Karpas-422 (cell line): ENCODE data around the gene SYNJ2. TPM values are rescaled to one million over a fixed set of nuclear protein-coding genes. Genes with fewer than 3 reads are reported as not detected.

Source experiments
- DNase-seq: peaks from one replicate; pipeline ENCODE4 v3.0.0-alpha.2; 2015
- H2AFZ ChIP-seq: fragments of 200-600 bp; sonication (generic); 2 replicates; pipeline ENCODE4 v1.6.1; 2014; ENCODE audit warnings: antibody characterized with exemption, low read length, mixed read lengths
- H3K27ac ChIP-seq: fragments of 200-600 bp; sonication (generic); 2 replicates; pipeline ENCODE4 v1.5.1; 2014; ENCODE audit warnings: mild to moderate bottlenecking, low read length, moderate library complexity
- H3K27me3 ChIP-seq: fragments of 200-600 bp; sonication (generic); 2 replicates; pipeline ENCODE4 v1.6.1; 2014; ENCODE audit warnings: low read length, mixed read lengths
- H3K36me3 ChIP-seq: fragments of 200-600 bp; sonication (generic); 2 replicates; pipeline ENCODE4 v1.6.1; 2014; ENCODE audit warnings: low read length, mixed read lengths; ENCODE audit not compliant: insufficient read depth
- H3K4me1 ChIP-seq: fragments of 200-600 bp; sonication (generic); 2 replicates; pipeline ENCODE4 v1.6.1; 2014; ENCODE audit warnings: mild to moderate bottlenecking, low read length, mixed read lengths
- H3K4me2 ChIP-seq: fragments of 200-600 bp; sonication (generic); 2 replicates; pipeline ENCODE4 v1.6.1; 2014; ENCODE audit warnings: low read length, low read depth, mild to moderate bottlenecking; ENCODE audit not compliant: poor library complexity, severe bottlenecking
- H3K4me3 ChIP-seq: fragments of 200-600 bp; sonication (generic); 2 replicates; pipeline ENCODE4 v1.5.1; 2014; ENCODE audit warnings: mild to moderate bottlenecking, antibody characterized with exemption, low read length, mixed read lengths
- H3K79me2 ChIP-seq: fragments of 200-600 bp; sonication (generic); 2 replicates; pipeline ENCODE4 v1.6.1; 2014; ENCODE audit warnings: mild to moderate bottlenecking, low read length, mixed read lengths
- H3K9ac ChIP-seq: fragments of 200-600 bp; sonication (generic); 2 replicates; pipeline ENCODE4 v1.6.0; 2014; ENCODE audit warnings: low read length
- H3K9me2 ChIP-seq: fragments of 200-600 bp; sonication (generic), shearing (Covaris generic); replicated peaks from 2 replicates; pipeline ENCODE4 v1.6.0; 2014; ENCODE audit warnings: mild to moderate bottlenecking, low read length, moderate library complexity; ENCODE audit not compliant: insufficient read depth
- H3K9me3 ChIP-seq: fragments of 300-700, 200-600 bp; sonication (generic); 2 replicates; pipeline ENCODE4 v1.6.1; 2014; ENCODE audit warnings: low read length, mixed read lengths
- H4K20me1 ChIP-seq: fragments of 200-600 bp; sonication (generic); 2 replicates; pipeline ENCODE4 v1.6.1; 2014; ENCODE audit warnings: mild to moderate bottlenecking, antibody characterized with exemption, low read length, low read depth; ENCODE audit not compliant: insufficient read depth
- total RNA-seq: library from RNA; depleted of rRNA; stranded (reverse); fragments of >200 nt; shearing (Covaris generic); gene quantifications from 2 replicates; pipeline ENCODE4 v1.2.3, GENCODE V29; 2014; ENCODE audit warnings: low replicate concordance

The SYNJ2 gene
- total RNA-seq, 1 experiment from 2014 or later, result 0.04 TPM

GRCh38 chr6:157974341-157974894 lies 7.2 kb upstream of the SYNJ2 start:
- Histone ChIP-seq H3K27ac (no peak overlapping the region), H4K20me1 (no peaks in the 10 kb centered on the region), H3K27me3 (no peaks in the 10 kb centered on the region), H3K4me1 (no peaks in the 10 kb centered on the region), H3K4me3 (no peak overlapping the region), H3K79me2 (no peaks in the 10 kb centered on the region), H3K4me2 (no peak overlapping the region), H3K9me3 (no peaks in the 10 kb centered on the region), H3K9me2 (no peaks in the 10 kb centered on the region), H3K9ac (no peak overlapping the region), H3K36me3 (no peaks in the 10 kb centered on the region), H2AFZ (no peak overlapping the region)
- DNase-seq, result no peak

- H3K9me2 ChIP-seq, result no peaks in the 10 kb centered on the region
- no peaks in the 10 kb centered on the region for H4K20me1 ChIP-seq
- H2AFZ ChIP-seq, result no peak overlapping the region
- no peak overlapping the region for H3K4me3 ChIP-seq
- no peaks in the 10 kb centered on the region for H3K27me3 ChIP-seq
- no peak overlapping the region for H3K27ac ChIP-seq
- no peak for DNase-seq
- H3K4me2 ChIP-seq, result no peak overlapping the region
- H3K36me3 ChIP-seq, result no peaks in the 10 kb centered on the region
- H3K79me2 ChIP-seq, result no peaks in the 10 kb centered on the region
- H3K9ac ChIP-seq, result no peak overlapping the region
- H3K9me3 ChIP-seq, result no peaks in the 10 kb centered on the region
- H3K4me1 ChIP-seq, result no peaks in the 10 kb centered on the region
These were observed 6.7 kb upstream of the SYNJ2 start for GRCh38 chr6:157974967-157975366.

DNA sequence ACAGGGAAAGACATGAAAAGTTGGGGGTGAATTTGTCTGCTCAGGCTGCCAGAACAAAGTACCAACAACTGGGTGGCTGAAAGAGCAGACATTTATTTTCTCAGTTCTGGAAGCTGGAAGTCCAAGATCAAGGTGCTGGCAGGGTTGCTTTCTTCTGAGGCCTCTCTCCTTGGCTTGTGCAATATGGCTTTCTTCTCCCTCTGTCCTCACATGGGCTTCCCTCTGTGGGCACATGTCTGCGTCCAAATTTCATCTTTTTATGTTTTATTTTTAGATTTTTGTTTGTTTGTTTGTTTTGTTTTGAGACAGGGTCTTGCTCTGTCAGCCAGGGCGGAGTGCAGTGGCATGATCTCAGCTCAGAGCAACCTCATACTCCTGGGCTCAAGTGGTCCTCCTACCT lies 6.2 kb upstream of the SYNJ2 start:
- Histone ChIP-seq H3K27me3 (no peaks in the 10 kb centered on the region), H3K9me2 (no peaks in the 10 kb centered on the region), H3K4me1 (no peaks in the 10 kb centered on the region), H3K79me2 (no peaks in the 10 kb centered on the region), H3K9ac (no peak overlapping the region), H3K36me3 (no peaks in the 10 kb centered on the region), H2AFZ (no peak overlapping the region), H3K9me3 (no peaks in the 10 kb centered on the region), H3K4me2 (no peak overlapping the region), H3K4me3 (no peak overlapping the region), H4K20me1 (no peaks in the 10 kb centered on the region), H3K27ac (no peak overlapping the region)
- no peak for DNase-seq

GRCh38 chr6:157976345-157977175 lies 5.1 kb upstream of the SYNJ2 start:
- Histone ChIP-seq H3K9me2 (no peaks in the 10 kb centered on the region), H3K4me3 (no peak overlapping the region), H3K36me3 (no peaks in the 10 kb centered on the region), H3K9me3 (no peaks in the 10 kb centered on the region), H3K4me1 (peaks cover 3% of the 10 kb centered on the region), H4K20me1 (no peaks in the 10 kb centered on the region), H3K27me3 (no peaks in the 10 kb centered on the region), H3K27ac (no peak overlapping the region), H3K79me2 (no peaks in the 10 kb centered on the region), H3K4me2 (no peak overlapping the region), H3K9ac (no peak overlapping the region), H2AFZ (no peak overlapping the region)
- no peak for DNase-seq

DNA sequence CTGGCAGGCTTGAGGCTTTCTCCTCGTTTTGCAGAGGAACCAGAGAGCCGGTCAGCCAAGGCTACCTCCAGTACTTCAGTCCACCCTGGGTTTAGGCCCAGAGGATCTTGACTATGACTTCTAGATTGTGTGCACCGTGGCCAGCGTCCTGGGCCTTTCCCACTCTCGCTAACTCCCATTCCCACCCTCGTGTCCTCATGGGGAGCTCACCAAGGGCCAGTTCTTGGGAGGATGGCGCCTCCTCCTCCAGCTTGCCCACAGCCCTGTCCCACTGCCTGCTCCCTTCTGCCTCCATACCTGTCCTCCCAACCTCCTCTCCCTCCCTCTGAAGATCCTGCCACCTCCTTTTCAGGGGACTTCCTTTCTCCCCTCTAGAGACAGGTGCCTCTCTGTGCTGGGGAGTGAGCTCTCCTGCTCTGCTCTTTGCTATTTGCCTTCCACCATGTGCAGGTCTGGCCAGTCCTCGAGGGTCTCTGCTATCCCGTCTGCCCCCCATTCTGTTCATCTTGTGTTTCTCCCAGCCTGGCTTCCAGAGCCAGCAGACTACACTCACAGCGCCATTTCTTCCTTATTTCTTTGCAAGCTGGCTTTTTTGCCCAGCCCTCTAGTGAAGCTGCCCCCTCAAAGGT lies 4.4 kb upstream of the SYNJ2 start:
- no peak overlapping the region for H3K4me3 ChIP-seq
- H3K27me3 ChIP-seq, result no peaks in the 10 kb centered on the region
- no peaks in the 10 kb centered on the region for H3K9me2 ChIP-seq
- no peak overlapping the region for H3K4me2 ChIP-seq
- no peak for DNase-seq
- no peak overlapping the region for H2AFZ ChIP-seq
- H3K9me3 ChIP-seq, result no peaks in the 10 kb centered on the region
- no peaks in the 10 kb centered on the region for H3K36me3 ChIP-seq
- H3K79me2 ChIP-seq, result no peaks in the 10 kb centered on the region
- H3K4me1 ChIP-seq, result peaks cover 10% of the 10 kb centered on the region
- H4K20me1 ChIP-seq, result no peaks in the 10 kb centered on the region
- H3K27ac ChIP-seq, result no peak overlapping the region
- H3K9ac ChIP-seq, result no peak overlapping the region

GRCh38 chr6:157978021-157978783 lies 3.5 kb upstream of the SYNJ2 start:
- no peak for DNase-seq
- no peaks in the 10 kb centered on the region for H3K9me3 ChIP-seq
- H3K36me3 ChIP-seq, result no peaks in the 10 kb centered on the region
- no peak overlapping the region for H3K27ac ChIP-seq
- peaks cover 13% of the 10 kb centered on the region for H3K4me1 ChIP-seq
- H3K27me3 ChIP-seq, result 0 out of 2 replicates have a peak, but pooled peaks cover 4% of the 10 kb centered on the region
- H3K79me2 ChIP-seq, result no peaks in the 10 kb centered on the region
- H2AFZ ChIP-seq, result no peak overlapping the region
- no peak overlapping the region for H3K4me3 ChIP-seq
- no peaks in the 10 kb centered on the region for H3K9me2 ChIP-seq
- H3K4me2 ChIP-seq, result no peak overlapping the region
- no peak overlapping the region for H3K9ac ChIP-seq
- H4K20me1 ChIP-seq, result 0 out of 2 replicates have a peak, but pooled peaks cover 4% of the 10 kb centered on the region

DNA sequence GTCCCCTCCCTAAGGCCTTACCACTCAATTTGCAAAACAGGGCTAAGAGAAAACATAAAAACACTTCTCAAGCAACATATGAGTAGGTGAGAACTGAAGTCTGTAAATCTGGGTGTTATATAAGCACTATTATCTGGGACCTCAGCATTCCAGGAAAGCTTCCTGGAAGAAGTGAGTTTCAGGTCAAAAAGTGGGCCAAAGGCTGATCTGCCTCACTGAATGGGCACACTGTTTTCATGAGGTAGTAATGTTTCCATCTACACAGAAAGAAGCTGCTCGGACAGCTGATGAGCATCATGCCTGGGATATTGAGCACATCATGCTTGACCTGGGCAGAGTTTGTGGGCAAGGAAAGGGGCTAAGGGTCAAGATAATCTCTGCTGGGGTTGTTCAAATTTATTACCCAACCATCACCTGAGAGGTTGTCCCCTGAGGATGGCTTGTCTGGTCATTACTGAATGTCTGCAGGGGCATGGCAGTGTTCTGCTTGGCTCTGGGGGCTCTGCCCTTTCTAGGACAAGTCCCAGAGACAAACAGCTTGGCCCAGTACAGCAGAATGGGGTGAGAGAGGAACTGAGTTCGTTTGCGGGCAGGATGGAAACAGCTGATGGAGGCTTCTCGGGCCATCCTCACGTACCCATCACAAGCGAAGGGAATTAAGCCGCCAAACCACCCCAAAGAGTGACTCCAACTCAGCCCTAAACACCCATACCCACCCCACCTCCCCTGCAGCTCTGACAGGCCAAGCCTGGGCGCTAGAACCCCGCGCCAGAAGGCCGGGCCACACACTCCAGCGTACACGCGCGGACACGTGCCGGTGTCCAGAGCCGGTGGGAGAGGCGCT lies 1.2 kb upstream of the SYNJ2 start:
- Histone ChIP-seq H3K4me1 (peaks cover 13% of the 10 kb centered on the region), H4K20me1 (0 out of 2 replicates have a peak, but pooled peaks cover 4% of the 10 kb centered on the region), H3K9me3 (no peaks in the 10 kb centered on the region), H3K27me3 (0 out of 2 replicates have a peak, but pooled peaks cover 4% of the 10 kb centered on the region), H3K36me3 (no peaks in the 10 kb centered on the region), H3K4me2 (no peak overlapping the region), H3K4me3 (no peak overlapping the region), H2AFZ (no peak overlapping the region), H3K79me2 (no peaks in the 10 kb centered on the region), H3K9ac (no peak overlapping the region), H3K27ac (no peak overlapping the region), H3K9me2 (no peaks in the 10 kb centered on the region)
- DNase-seq, result no peak
